Stimulated activated effector memory CD8-positive, alpha-beta T cell treated with anti-CD3 and anti-CD28 coated beads, Interleukin-12 subunit alpha, Interleukin-12 subunit beta, amount 100 ng/mL, for 72 hours (primary cell): ENCODE measurements around the gene TIE1.
A peak's percentile ranks its signal among the peaks of the same experiment; 100 is the strongest.

Experiments used
- ATAC-seq: fragments of 150-1000 bp; cut with Tn5 transposase; 2 replicates; pipeline ENCODE4 v1.10.0; 2021
- DNase-seq, 2 donors: peaks; one replicate each; pipeline ENCODE4 v3.0.0; 2021 to 2022; ENCODE audit warnings: low spot score in 2 of 2
- H3K27ac Mint-ChIP-seq: one replicate; pipeline ENCODE4 v1.8.0; 2022; ENCODE audit warnings: mild to moderate bottlenecking, mixed read lengths
- H3K36me3 Mint-ChIP-seq: one replicate; pipeline ENCODE4 v1.8.0; 2022; ENCODE audit warnings: mild to moderate bottlenecking, mixed read lengths
- H3K4me1 Mint-ChIP-seq: one replicate; pipeline ENCODE4 v1.8.0; 2022; ENCODE audit warnings: mixed read lengths
- H3K4me3 Mint-ChIP-seq: one replicate; pipeline ENCODE4 v1.8.0; 2022; ENCODE audit warnings: mild to moderate bottlenecking, mixed read lengths
- H3K9me3 Mint-ChIP-seq: one replicate; pipeline ENCODE4 v1.8.0; 2022; ENCODE audit warnings: mixed read lengths

Gene TIE1

DNA sequence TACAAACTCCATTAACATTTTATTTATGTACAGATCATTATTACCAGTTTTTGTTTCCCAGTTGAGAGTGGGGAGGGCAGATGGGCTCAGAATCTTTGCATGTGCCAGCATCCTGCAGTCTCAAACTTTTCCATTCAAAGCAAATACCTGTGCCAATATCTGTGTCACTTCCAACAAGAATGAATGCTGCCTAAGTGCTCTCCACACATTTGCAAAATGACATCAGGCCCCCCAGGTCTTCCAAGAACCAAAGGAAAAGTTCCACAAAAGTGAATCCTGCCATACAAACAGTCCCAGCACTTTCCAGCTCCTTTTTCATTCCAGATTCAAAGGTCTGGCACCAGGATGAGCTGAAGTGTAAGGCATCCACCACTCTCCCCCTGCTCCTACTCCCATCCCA lies 1.7 kb upstream of the TIE1 start:
- no peak overlapping the region for H3K27ac Mint-ChIP-seq
- DNase-seq (no peak), ATAC-seq (no peak)
- H3K36me3 Mint-ChIP-seq: no peaks in the 10 kb centered on the region
- H3K9me3 Mint-ChIP-seq: no peaks in the 10 kb centered on the region
- no peak overlapping the region for H3K4me3 Mint-ChIP-seq
- no peaks in the 10 kb centered on the region for H3K4me1 Mint-ChIP-seq

DNA sequence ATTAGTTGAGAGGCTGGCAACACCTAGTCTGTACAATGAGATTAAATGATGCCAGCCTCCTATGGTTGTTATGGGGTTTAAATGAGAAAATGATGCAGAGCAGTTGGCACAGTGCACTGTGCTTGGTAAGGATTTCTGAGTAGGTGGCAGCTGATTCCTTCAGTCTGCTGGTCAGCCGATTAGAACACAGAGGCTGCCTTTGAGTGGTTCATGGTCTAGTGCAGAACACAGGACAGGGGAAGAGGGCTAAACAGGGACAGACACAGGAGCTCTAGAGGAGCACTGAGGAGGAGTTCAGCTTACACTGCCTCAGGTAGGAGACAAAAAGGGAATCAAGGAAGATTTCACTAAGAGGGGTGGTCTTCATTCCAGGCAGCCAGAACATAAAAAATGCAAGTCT lies 1.4 kb downstream of the TIE1 start:
- Mint-ChIP-seq H3K36me3 (no peaks in the 10 kb centered on the region), H3K4me1 (no peaks in the 10 kb centered on the region), H3K27ac (no peak overlapping the region), H3K9me3 (no peaks in the 10 kb centered on the region), H3K4me3 (no peak overlapping the region)
- ATAC-seq (no peak), DNase-seq (no peak)

DNA sequence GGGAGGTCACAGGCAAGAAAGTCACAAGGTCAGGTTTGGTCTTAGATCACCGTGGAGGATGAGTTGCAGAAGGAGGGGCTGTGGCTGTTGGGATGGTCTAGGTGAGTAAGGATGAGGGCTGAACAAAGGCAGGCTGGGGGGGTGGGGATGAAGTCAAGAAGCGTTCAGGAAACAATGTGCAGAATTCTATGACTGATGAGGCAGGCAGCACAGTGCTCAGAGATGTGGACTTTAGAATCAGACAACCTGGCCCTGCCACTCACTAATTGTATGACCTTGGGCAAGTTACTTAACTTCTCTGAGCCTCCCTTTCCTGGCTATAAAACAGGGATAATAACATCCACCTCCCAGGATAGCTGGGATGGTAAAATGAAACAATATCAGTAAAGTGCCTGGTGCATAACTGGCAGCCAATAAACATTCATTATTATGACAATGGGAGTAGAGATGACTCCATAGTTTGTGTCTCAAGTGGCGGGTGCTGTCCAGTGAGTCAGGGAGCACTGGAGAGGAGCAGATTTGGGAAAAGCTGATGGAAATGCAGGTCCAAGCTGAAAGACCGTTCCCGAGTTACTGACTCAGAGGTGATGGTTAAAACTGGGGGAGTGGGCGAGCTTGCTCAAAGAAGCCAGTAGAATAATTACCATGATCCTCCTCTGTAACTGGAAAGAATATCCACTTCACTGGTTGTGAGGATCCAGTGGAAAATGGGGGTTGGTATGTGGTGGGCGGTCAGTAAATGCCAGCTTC lies 2.1 kb downstream of the TIE1 start:
- Mint-ChIP-seq H3K4me3 (no peak overlapping the region), H3K27ac (no peak overlapping the region), H3K9me3 (no peaks in the 10 kb centered on the region), H3K36me3 (no peaks in the 10 kb centered on the region), H3K4me1 (no peaks in the 10 kb centered on the region)
- DNase-seq (no peak), ATAC-seq (no peak)

DNA sequence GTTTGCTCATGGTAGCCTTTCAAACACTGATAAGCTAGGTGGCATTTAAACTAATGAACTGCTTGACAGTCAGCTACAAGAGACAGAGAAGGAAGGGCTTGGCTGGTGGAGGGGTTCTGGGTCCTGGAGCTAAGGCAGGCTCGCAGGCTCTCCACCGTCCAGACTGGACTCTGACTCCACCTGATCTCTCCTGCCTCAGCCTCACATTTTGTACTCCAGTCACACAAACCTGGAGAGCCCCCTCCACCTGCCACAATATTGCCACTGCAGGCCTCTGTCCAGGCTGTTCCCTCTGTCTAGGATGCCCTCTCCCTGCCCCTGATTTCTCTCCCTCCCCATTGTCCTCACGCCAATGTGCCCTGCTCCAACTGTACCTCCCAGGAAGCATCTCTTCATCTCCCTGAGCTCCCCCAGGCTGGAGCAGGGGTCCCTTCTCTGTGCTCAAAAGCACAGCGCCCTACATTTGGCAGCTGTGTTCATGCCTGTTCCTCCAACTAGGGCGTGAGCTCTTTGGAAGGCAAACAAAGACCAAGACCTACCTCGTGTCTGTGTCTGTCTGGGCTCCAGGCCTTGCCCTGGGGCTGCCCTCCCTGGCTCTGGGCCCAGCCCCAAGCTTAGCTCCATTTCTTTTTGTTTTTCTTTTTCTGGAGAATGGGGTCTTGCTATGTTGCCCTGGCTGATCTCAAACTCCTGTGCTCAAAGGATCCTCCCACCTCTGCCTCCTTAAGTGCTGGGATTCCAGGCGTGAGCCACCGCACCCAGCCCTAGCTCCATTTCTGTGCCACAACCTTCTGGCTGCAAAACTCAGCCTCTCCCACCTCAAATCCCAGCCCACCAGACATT lies 2.9 kb downstream of the TIE1 start:
- DNase-seq (no peak), ATAC-seq (no peak)
- peak overlapping the region; percentile 50 for H3K27ac Mint-ChIP-seq
- H3K9me3 Mint-ChIP-seq: no peaks in the 10 kb centered on the region
- H3K36me3 Mint-ChIP-seq: no peaks in the 10 kb centered on the region
- H3K4me1 Mint-ChIP-seq: no peaks in the 10 kb centered on the region
- no peak overlapping the region for H3K4me3 Mint-ChIP-seq

DNA sequence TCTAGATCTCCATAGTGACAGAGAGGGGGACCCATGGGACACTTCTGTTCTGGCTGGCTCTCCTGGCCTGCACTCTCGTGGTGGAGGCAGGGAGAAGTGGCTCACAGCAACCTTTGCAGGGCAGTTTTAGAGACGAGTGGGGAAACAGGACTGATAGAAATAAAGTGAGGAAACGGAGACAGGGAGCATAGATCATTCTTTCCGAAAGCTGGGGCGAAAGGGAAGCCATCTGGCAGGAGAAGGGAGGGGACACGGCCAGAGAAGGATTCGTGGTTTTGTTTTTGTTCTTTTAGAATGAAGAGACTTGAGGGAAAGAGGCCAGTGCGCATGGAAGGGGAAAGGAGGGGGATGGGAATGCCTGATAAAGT lies 3.5 kb downstream of the TIE1 start:
- no peak overlapping the region for H3K4me3 Mint-ChIP-seq
- DNase-seq: no peak
- no peaks in the 10 kb centered on the region for H3K36me3 Mint-ChIP-seq
- H3K27ac Mint-ChIP-seq: peak overlapping the region; percentile 50
- ATAC-seq: no peak
- no peaks in the 10 kb centered on the region for H3K4me1 Mint-ChIP-seq
- H3K9me3 Mint-ChIP-seq: no peaks in the 10 kb centered on the region

DNA sequence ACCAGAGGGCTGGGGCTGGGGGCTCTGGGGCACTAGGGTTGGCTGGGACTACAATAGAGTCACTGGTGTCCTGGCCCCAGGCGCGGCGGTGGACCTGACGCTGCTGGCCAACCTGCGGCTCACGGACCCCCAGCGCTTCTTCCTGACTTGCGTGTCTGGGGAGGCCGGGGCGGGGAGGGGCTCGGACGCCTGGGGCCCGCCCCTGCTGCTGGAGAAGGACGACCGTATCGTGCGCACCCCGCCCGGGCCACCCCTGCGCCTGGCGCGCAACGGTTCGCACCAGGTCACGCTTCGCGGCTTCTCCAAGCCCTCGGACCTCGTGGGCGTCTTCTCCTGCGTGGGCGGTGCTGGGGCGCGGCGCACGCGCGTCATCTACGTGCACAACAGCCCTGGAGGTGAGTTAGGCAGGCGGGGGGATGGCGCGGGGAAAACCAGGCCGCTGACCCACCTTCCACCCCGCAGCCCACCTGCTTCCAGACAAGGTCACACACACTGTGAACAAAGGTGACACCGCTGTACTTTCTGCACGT lies 4.1 kb downstream of the TIE1 start:
- ATAC-seq (no peak), DNase-seq (no peak)
- Mint-ChIP-seq H3K4me3 (no peak overlapping the region), H3K27ac (no peak overlapping the region), H3K9me3 (no peaks in the 10 kb centered on the region), H3K36me3 (no peaks in the 10 kb centered on the region), H3K4me1 (no peaks in the 10 kb centered on the region)

DNA sequence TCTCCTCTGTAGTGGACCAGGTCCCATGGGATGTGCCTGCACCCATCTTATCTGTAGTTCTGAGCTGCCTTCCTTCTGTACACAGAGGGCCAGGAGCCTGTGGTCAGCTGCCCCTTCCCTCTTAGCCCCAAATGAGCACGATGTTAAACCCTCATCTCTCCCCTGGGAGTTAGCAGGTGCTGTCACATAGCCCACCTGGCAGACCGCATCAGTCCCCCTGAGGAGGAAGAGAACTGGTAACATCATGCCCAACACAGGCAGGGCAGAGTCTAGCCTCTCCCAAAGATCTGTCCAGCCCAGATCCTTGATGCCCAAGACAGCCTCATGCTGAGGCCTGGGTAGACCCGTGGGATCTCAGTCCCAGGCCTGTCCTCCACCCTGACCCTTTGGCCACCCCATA lies 4.7 kb downstream of the TIE1 start:
- no peaks in the 10 kb centered on the region for H3K4me1 Mint-ChIP-seq
- DNase-seq (no peak), ATAC-seq (no peak)
- H3K9me3 Mint-ChIP-seq: no peaks in the 10 kb centered on the region
- H3K27ac Mint-ChIP-seq: no peak overlapping the region
- no peak overlapping the region for H3K4me3 Mint-ChIP-seq
- no peaks in the 10 kb centered on the region for H3K36me3 Mint-ChIP-seq

DNA sequence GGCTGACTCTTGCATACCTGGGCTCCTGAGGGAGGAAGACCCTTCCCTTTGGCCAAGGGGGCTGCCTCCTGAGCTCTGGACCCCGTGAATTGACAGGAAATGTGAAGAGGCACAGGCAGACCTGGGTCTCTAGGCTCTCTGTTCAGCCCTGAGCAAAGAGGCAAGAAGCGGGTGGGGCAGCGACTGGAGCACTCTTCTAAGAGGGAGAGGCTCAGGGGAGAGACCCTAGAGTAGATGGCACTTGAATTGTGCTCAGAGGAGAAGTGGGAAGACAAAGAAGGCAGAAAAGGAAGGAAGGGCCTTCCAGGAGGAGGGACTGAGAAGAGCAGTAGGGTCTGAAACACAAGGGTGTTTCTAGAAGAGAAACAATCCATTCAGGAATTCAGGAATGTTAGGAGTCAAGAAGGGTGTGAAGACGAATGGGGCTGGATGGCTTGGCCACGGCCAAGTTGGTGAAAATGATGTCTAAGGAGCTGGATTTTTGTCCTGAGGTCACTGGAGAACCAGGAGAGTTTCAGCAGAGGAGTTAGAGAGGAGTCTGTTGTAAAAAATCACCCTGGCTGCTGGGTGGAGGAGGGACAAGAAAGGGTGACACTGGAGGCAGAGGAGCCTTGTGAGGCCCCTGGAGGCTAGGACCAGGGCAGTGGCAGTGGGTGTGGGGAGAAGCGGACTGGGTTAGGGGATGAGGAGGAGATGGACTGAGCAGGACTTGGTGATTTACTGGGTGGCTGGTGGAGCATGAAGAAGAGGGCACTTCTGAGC lies 5.3 kb downstream of the TIE1 start:
- Mint-ChIP-seq H3K27ac (peak overlapping the region; percentile 10), H3K4me1 (no peaks in the 10 kb centered on the region), H3K9me3 (no peaks in the 10 kb centered on the region), H3K36me3 (no peaks in the 10 kb centered on the region), H3K4me3 (no peak overlapping the region)
- DNase-seq (no peak), ATAC-seq (no peak)

DNA sequence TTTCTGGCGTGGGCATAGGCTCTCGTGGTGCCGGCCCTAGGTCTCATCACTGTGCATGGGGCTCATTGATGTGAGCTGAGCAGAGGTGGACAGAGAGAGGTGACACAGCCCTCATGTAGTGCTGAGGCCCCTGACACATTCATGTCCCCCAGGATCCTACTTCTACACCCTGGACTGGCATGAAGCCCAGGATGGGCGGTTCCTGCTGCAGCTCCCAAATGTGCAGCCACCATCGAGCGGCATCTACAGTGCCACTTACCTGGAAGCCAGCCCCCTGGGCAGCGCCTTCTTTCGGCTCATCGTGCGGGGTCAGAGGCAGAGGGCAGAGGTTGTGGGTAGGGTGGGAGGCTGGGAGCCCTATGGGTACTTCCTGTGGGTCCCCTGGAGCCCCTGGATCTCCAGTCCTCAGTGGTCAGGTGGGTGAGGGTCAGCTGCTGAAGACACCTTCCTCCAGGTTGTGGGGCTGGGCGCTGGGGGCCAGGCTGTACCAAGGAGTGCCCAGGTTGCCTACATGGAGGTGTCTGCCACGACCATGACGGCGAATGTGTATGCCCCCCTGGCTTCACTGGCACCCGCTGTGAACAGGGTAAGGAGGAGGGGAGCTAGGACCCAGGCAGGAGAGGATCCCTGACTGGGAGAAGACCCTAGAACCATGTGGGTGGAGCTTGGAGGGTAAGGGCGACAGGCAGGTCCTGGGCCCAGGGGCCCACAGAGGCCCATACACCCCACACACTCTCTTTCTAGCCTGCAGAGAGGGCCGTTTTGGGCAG lies 6.1 kb downstream of the TIE1 start:
- H3K27ac Mint-ChIP-seq: no peak overlapping the region

DNA sequence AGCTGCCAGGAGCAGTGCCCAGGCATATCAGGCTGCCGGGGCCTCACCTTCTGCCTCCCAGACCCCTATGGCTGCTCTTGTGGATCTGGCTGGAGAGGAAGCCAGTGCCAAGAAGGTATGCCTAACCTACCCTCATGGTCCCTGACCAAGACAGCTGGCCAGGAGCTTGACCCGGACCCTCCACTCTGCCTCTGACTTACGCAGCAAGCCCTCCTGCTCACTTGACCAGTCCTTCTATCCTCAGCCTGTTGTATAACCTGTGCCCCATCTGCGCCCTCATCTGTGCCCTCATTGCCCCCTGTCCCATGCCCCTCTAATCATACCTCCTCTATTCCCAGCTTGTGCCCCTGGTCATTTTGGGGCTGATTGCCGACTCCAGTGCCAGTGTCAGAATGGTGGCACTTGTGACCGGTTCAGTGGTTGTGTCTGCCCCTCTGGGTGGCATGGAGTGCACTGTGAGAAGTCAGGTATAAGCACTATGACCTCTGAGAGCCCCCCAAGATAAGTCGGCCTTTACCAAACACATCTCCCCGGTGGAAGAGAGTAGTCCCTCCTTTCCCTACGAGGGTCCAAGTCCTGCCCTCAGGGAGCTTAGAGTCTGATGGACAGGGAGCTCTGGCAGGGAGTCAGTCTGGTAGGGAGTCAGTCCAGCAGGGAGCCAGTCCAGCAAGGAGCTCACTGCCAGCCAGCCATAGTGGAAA lies 6.8 kb downstream of the TIE1 start:
- Mint-ChIP-seq H3K4me3 (no peak overlapping the region), H3K4me1 (no peaks in the 10 kb centered on the region), H3K27ac (peak overlapping the region; percentile 43), H3K9me3 (no peaks in the 10 kb centered on the region), H3K36me3 (no peaks in the 10 kb centered on the region)
- no peak for ATAC-seq
- DNase-seq: no peak

More for the DNA sequence above, 6.1 kb downstream of the TIE1 start:
- no peaks in the 10 kb centered on the region for H3K36me3 Mint-ChIP-seq
- no peaks in the 10 kb centered on the region for H3K9me3 Mint-ChIP-seq
- DNase-seq: no peak
- ATAC-seq: no peak
- no peak overlapping the region for H3K4me3 Mint-ChIP-seq
- no peaks in the 10 kb centered on the region for H3K4me1 Mint-ChIP-seq

DNA sequence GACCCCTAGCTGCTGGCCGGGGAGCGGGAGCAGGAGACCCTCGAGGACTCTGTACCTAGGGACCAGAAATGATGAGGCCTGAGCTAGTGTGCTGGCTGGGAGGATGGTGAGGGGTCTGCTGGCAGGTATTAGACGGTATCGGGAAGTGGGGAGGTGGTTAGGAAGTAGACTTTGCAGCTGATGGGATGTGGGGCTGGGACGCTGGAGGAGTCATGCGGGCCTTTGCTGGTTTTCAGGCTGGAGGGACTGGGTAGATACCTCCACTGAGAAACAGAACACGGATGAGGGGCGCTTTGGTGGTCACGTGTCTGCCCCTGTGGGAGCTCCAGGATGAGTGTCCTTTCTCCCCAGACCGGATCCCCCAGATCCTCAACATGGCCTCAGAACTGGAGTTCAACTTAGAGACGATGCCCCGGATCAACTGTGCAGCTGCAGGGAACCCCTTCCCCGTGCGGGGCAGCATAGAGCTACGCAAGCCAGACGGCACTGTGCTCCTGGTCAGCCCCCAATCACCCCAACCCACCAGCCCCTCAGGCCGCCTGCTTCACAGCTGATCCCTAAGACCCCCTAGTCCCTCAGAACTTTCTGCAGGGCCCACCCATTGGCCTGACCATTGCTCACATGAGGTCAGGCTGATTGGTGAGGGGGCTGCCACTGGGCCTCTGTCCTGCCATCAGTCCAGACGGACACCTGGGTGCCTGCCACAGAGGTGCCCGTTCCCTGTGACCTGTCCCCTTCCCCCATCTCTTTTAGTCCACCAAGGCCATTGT lies 8.0 kb downstream of the TIE1 start:
- no peak overlapping the region for H3K4me3 Mint-ChIP-seq
- no peaks in the 10 kb centered on the region for H3K4me1 Mint-ChIP-seq
- no peak overlapping the region for H3K27ac Mint-ChIP-seq
- H3K36me3 Mint-ChIP-seq: no peaks in the 10 kb centered on the region
- DNase-seq (no peak), ATAC-seq (no peak)
- no peaks in the 10 kb centered on the region for H3K9me3 Mint-ChIP-seq

DNA sequence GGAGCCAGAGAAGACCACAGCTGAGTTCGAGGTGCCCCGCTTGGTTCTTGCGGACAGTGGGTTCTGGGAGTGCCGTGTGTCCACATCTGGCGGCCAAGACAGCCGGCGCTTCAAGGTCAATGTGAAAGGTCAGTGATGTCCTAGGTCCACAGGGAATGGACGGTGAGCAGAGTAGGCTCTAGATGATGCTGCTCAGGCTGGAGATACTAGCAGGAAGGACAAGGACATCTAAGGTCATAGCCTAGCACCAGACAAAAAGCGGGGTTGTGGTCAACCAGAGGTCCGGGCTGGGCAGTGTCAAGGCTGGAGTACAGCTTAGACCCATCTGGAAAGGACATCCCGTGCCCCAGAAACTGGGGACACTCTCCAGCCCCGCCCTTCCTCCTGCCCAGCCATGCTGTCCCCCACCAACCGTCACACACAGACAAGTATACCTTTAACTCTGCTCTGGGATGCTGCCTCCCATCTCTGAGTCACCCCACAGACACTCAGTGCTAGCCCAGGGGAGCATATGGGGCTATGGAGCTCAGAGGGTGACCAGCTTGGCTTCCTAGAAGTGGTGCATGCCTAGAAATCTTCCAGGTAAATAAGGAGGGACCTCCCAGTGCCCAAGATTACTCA lies 8.7 kb downstream of the TIE1 start:
- no peaks in the 10 kb centered on the region for H3K9me3 Mint-ChIP-seq
- DNase-seq: no peak
- ATAC-seq: no peak
- no peak overlapping the region for H3K4me3 Mint-ChIP-seq
- no peaks in the 10 kb centered on the region for H3K36me3 Mint-ChIP-seq
- H3K27ac Mint-ChIP-seq: peak overlapping the region; percentile 7
- H3K4me1 Mint-ChIP-seq: no peaks in the 10 kb centered on the region

DNA sequence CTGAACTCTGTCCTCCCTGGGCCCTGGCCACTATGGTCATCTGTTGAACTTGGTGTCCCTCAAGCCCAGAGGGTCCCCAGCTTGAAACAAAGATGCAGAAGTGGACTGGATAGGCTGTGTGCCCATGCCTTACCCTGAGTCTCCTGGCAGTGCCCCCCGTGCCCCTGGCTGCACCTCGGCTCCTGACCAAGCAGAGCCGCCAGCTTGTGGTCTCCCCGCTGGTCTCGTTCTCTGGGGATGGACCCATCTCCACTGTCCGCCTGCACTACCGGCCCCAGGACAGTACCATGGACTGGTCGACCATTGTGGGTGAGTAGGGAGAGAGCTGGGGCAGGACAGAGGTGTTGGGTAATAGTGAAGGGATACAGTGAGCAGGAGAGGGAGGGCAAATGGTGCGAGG lies 10.7 kb downstream of the TIE1 start:
- ATAC-seq: no peak
- no peak overlapping the region for H3K4me3 Mint-ChIP-seq
- H3K9me3 Mint-ChIP-seq: no peaks in the 10 kb centered on the region

More for the DNA sequence above, 10.7 kb downstream of the TIE1 start:
- DNase-seq: no peak
- H3K27ac Mint-ChIP-seq: no peak overlapping the region
- H3K4me1 Mint-ChIP-seq: no peaks in the 10 kb centered on the region
- H3K36me3 Mint-ChIP-seq: no peaks in the 10 kb centered on the region
